ENCODE results near the gene ITCH.
A peak's percentile ranks its signal among the peaks of the same experiment; 100 is the strongest.
"Not testable (repeated sequence)": the region's sequence is repeated elsewhere in the genome, so short reads cannot be mapped to it uniquely, and the experiment has no call there.

The ITCH gene

DNA sequence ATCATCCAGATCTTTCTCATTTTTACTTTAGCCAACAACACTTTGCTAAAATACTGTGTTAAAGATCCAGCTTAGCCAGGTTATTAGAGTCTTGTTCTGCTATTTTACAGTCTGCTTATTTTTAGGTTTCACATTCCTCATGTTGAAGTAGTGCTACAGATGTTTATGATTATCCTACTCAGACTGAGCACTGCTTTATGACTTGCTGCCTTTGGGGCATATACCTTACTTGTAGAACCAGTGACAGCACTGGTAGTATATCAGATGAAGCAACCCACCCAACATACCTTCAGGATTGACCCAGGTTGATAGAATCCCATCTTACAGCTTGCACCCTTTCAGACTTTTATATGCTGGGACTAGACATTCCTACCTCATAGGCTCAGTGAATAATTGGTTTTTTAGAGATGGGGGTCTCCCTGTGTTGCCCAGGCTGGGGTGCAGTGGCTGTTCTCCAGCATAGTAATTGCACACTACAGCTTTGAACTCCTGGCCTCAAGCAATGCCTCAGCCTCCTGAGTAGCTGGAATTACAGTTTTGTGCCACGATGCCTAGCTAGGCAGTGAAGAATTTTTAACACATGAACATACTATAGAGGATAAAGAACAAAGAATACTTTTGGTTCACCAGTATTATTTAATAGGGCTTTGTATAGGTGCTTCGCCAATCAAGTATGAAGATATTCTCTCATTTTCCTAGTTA lies 89.4 kb downstream of the ITCH start:
- no peak for DNase-seq (ENCODE audit: low spot score)

DNA sequence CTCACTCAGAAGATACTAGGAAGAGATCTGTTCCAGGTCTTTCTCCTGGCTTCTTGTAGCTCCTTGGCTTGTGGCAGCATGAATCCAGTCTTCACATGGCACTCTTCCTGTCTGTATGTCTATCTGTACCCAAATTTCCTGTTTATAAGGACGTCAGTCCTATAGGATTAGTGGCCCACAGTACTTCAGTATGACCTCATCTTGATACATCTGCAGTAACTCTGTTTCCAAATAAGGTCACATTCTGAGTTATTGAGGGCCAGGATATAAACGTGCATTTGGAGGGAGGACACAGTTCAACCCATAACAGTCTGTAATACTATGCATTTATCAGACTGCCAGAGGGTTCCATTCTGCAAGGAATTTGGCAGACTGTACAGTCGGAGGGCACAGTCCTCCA lies 95.6 kb downstream of the ITCH start:
- no peak for DNase-seq (ENCODE audit: low spot score)

GRCh38 chr20:34459209-34459897 lies 96.3 kb downstream of the ITCH start:
- DNase-seq (ENCODE audit: low spot score): no peak

- no peak for DNase-seq (ENCODE audit: low spot score)
Measured at GRCh38 chr20:34461779-34462087, 98.7 kb downstream of the ITCH start.

DNA sequence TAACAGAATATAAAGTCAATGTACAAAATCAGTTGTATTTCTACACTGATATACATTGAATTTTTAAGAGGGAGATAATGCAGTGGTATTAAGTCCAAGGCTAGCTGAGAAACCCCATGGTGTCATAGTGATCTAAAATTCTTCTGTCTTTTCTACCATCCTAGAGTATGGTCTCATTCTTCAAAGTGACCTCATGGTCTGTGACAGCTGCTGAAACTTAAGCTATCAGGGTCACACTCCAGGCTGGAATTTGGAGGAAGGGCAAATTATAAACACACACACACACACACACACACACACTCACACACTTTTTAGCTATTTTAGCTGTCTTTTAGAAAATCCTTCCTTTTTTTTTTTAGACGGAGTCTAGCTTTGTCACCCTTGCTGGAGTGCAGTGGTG lies 105.9 kb downstream of the ITCH start:
- no peak for DNase-seq (ENCODE audit: low spot score)

- DNase-seq (ENCODE audit: low spot score): no peak
Measured at GRCh38 chr20:34472246-34472925, 109.3 kb downstream of the ITCH start.

DNA sequence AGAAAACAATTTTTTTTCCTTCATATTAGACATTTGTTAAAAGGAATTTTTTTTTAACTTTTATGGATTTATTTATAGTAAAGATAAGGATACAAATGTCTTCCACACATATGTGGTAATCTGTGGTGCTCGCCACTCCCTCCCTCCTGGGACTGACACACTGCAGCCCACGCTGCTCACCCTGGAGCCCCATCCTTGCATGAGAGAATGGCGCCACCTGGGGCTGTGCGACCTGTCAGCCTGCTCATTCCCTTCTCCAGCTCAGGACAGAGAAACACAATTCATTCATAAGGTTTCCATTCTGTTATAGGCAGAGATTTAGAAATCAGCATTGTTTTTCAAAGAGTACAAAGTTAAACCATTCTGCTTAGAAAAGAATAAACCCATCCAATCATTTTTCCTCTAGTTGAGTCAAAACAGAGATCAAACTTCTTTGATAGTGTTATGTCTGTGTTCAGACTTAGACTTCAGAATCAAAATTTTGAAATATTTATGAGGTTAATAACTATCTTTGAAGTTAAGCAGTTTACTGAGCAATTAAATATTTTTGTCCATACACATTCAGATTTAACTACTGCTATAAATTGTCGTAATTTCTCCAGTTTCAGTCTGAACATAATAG lies 110.3 kb downstream of the ITCH start:
- DNase-seq (ENCODE audit: low spot score): peak; percentile 59

GRCh38 chr20:34475979-34476736 lies 113.1 kb downstream of the ITCH start:
- no peak for DNase-seq (ENCODE audit: low spot score)

DNA sequence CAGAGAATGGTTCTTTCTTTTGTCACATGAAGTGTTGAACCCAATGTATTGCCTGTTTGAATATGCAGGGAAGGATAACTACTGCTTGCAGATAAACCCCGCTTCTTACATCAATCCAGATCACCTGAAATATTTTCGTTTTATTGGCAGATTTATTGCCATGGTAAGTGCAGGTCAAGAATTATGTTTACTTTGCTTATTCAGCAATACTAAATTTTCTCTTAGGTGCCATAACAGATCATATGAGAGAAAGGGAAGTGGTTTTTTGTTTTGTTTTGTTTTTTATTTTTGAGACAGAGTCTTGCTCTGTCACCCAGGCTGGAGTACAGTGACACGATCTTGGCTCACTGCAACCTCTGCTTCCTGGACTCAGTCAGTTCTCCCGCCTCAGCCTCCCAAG lies 116.6 kb downstream of the ITCH start:
- no peak for DNase-seq (ENCODE audit: low spot score)

DNA sequence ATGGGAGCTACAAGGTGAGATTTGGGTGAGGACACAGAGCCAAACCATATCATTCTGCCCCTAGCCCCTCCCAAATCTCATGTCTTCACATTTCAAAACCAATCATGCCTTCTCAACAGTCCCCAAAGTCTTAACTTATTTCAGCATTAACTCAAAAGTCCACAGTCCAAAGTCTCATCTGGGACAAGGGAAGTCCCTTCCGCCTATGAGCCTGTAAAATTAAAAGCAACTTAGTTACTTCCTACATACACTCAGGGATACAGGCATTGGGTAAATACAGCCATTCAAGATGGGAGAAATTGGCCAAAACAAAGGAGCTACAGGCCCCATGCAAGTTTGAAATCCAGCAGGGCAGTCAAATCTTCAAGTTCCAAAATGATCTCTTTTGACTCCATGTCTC lies 119.1 kb downstream of the ITCH start:
- DNase-seq (ENCODE audit: low spot score): not testable (repeated sequence)

- DNase-seq (ENCODE audit: low spot score): not testable (repeated sequence)
Measured at GRCh38 chr20:34483585-34484220, 120.6 kb downstream of the ITCH start.

- DNase-seq (ENCODE audit: low spot score): no peak
Measured at GRCh38 chr20:34485068-34485634, 122.1 kb downstream of the ITCH start.

- DNase-seq (ENCODE audit: low spot score): no peak
Measured at GRCh38 chr20:34491226-34491931, 128.3 kb downstream of the ITCH start.

GRCh38 chr20:34491932-34492509 lies 128.9 kb downstream of the ITCH start:
- no peak for DNase-seq (ENCODE audit: low spot score)

DNA sequence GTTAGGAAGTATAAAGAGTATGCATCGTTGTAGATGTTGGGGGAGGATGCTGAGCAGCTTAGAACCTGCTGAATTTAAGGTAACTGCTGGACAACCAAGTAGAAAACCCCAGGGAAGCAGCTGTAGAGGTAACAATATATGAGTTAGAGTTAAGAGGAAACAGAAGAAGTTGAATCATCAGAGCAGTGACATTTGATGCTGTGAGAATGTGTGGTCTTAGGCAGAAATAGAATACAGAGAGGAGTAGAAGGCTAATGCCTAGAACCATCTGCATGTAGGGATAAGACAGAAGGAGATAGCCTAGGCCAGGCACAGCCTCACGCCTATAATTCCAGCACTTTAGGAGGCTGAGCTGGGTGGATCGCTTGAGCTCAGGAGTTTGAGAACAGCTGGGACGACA lies 130.6 kb downstream of the ITCH start:
- no peak for DNase-seq (ENCODE audit: low spot score)

DNA sequence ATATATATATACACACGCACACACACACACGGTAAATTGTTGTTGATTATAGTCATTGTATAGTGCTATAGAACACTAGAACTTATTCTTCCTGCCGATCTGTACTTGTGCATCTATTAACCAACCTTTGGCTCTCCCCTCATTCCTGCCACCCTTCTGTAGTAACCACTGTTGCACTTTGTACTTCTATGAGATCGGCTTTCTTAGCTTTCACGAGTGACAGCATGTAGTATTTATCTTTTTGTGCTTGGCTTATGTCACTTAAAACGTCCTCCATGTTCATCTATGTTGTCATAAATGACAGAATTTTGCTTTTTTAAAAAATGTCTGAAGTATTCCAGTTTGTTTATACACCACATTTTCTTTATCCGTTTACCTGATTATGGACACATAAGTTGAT lies 132.2 kb downstream of the ITCH start:
- DNase-seq (ENCODE audit: low spot score): no peak

DNA sequence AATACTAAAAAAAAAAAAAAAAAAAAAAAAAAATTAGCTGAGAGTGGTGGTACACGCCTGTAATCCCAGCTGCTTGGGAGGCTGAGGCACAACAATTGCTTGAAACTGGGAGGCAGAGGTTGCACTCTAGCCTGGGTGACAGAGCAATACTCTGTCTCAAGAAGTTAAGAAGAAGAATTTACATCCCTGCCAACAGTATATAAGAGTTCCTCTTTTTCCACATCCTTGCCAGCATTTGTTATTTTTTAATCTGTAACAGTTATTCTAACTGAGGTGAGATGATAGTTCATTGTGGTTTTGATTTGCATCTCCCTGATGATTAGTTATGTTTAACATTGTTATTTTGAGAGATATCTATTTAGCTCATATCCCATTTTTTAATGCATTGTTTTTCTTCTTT lies 132.8 kb downstream of the ITCH start:
- DNase-seq (ENCODE audit: low spot score): no peak

DNA sequence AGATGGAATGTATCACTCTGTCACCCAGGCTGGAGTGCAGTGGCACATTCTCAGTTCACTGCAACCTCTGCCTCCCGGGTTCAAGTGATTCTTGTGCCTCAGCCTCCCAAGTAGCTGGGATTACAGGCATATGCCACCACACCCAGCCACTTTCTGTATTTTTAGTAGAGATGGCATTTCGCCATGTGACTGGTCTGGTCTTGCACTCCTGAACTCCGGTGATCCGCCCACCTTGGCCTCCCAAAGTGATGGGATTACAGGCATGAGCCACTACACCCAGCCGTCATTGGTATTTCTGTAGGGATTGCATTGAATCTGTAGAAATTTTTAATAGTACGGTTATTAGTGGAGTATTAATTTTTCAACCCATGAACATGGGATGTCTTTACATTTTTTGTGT lies 134.5 kb downstream of the ITCH start:
- not testable (repeated sequence) for DNase-seq (ENCODE audit: low spot score)

DNA sequence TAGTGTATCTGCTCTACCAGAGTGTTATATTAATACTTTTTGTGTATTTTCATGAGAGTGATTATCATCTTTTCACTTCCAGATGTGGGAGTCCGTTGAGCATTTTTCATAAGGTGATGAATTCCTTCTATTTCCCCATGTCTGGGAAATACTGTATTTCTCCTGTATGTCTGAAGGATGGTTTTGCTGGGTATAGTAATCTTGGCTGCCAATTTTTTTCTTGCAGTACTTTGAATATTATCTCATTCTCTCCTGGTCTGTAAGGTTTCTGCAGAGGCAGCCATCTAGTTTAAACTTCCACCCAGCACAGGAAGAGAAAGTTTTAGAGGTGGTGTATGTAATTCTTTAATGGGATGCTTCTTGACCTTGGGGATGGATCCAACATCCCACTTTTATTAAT lies 137.8 kb downstream of the ITCH start:
- DNase-seq (ENCODE audit: low spot score): no peak

DNA sequence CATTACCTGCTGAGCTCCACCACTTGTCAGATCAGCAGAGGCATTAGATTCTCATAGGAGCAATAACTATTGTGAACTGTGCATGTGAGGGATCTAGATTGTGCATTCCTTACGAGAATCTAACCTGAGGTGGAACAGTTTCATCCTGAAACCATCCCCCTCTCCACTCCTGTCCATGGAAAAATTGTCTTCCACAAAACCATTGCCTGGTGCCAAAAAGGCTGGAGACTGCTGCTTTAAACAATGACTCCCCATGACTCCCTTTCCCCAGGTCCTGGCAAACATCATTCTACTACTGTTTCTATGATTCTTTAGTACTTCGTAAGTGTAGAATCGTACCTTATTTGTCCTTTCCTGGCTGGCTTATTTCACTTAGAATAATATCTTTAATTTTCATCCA lies 143.4 kb downstream of the ITCH start:
- no peak for DNase-seq (ENCODE audit: low spot score)
